Measurements from ENCODE around the gene DPP9.
"Not testable (repeated sequence)": the region's sequence is repeated elsewhere in the genome, so short reads cannot be mapped to it uniquely, and the experiment has no call there.

DPP9 gene

GRCh38 chr19:4723595-4724514 lies at the start of gene DPP9:
Gene DPP9 (minus strand): TSS chr19:4723842. CDS start chr19:4719906, 3,936 bp downstream.
- DNase-seq, result peak; percentile 90

- DNase-seq, result no peak
Measured at GRCh38 chr19:4773047-4773640, 49.5 kb upstream of the DPP9 start.

GRCh38 chr19:4772566-4772965 lies 48.9 kb upstream of the DPP9 start:
- DNase-seq, result no peak

- DNase-seq, result peak; percentile 87
Measured at GRCh38 chr19:4768934-4769777, 45.5 kb upstream of the DPP9 start.

GRCh38 chr19:4764393-4764660 lies 40.7 kb upstream of the DPP9 start:
- no peak for DNase-seq

GRCh38 chr19:4763021-4763420 lies 39.4 kb upstream of the DPP9 start:
- DNase-seq, result no peak

- no peak for DNase-seq
Measured at GRCh38 chr19:4760285-4760650, 36.6 kb upstream of the DPP9 start.

GRCh38 chr19:4759388-4760284 lies 36.0 kb upstream of the DPP9 start:
- DNase-seq, result peak; percentile 89

GRCh38 chr19:4758659-4759058 lies 35.0 kb upstream of the DPP9 start:
- no peak for DNase-seq

- no peak for DNase-seq
Measured at GRCh38 chr19:4758082-4758481, 34.4 kb upstream of the DPP9 start.

GRCh38 chr19:4755459-4755858 lies 31.8 kb upstream of the DPP9 start:
- no peak for DNase-seq

- no peak for DNase-seq
Measured at GRCh38 chr19:4754248-4754647, 30.6 kb upstream of the DPP9 start.

GRCh38 chr19:4749870-4750590 lies 26.4 kb upstream of the DPP9 start:
- DNase-seq, result no peak

GRCh38 chr19:4748589-4748988 lies 24.9 kb upstream of the DPP9 start:
- DNase-seq, result no peak

- no peak for DNase-seq
Measured at GRCh38 chr19:4748185-4748584, 24.5 kb upstream of the DPP9 start.

- DNase-seq, result no peak
Measured at GRCh38 chr19:4745986-4746385, 22.3 kb upstream of the DPP9 start.

GRCh38 chr19:4745175-4745574 lies 21.5 kb upstream of the DPP9 start:
- not testable (repeated sequence) for DNase-seq

- no peak for DNase-seq
Measured at GRCh38 chr19:4744451-4745174, 21.0 kb upstream of the DPP9 start.

- DNase-seq, result peak; percentile 81
Measured at GRCh38 chr19:4742723-4743646, 19.3 kb upstream of the DPP9 start.

GRCh38 chr19:4740092-4740491 lies 16.4 kb upstream of the DPP9 start:
- DNase-seq, result no peak

Measured in NCI-H2081 treated with DMSO at 0.1 percent for 48 hours (cell line).